Measurements from ENCODE around the gene MASP1.
"Not testable (repeated sequence)": the region's sequence is repeated elsewhere in the genome, so short reads cannot be mapped to it uniquely, and the experiment has no call there.

Gene MASP1

GRCh38 chr3:187207062-187207461, 84.5 kb downstream of the MASP1 start:
- H3K9ac ChIP-seq (ENCODE audit: low read length in 5 of 5): no peak overlapping the region
- no peaks in the 10 kb centered on the region for H3K36me3 ChIP-seq (ENCODE audit: control insufficient read depth in 5 of 5, insufficient read depth in 5 of 5, low read length in 5 of 5)
- H3K4me1 ChIP-seq (ENCODE audit: control insufficient read depth in 5 of 5, insufficient read depth in 5 of 5, low read length in 5 of 5): peaks cover 0 to 13% (median 11%) of the 10 kb centered on the region in 5 donors
- H3K4me3 ChIP-seq (ENCODE audit: low read depth in 1 of 5, low read length in 5 of 5): no peak overlapping the region
- H3K9me3 ChIP-seq (ENCODE audit: control insufficient read depth in 5 of 5, low read length in 5 of 5): no peaks in the 10 kb centered on the region
- no peak overlapping the region for H3K27ac ChIP-seq (ENCODE audit: low read depth, low read length)
- peaks cover 0 to 3% (median 0%) of the 10 kb centered on the region in 5 donors for H3K27me3 ChIP-seq (ENCODE audit: control insufficient read depth in 5 of 5, insufficient read depth in 4 of 5, low read length in 5 of 5)

- no peak overlapping the region for H3K9ac ChIP-seq (ENCODE audit: low read length in 5 of 5)
- H3K36me3 ChIP-seq (ENCODE audit: control insufficient read depth in 5 of 5, insufficient read depth in 5 of 5, low read length in 5 of 5): no peaks in the 10 kb centered on the region
- H3K9me3 ChIP-seq (ENCODE audit: control insufficient read depth in 5 of 5, low read length in 5 of 5): no peaks in the 10 kb centered on the region
- H3K4me1 ChIP-seq (ENCODE audit: control insufficient read depth in 5 of 5, insufficient read depth in 5 of 5, low read length in 5 of 5): peaks cover 0 to 10% (median 8%) of the 10 kb centered on the region in 5 donors
- no peak overlapping the region for H3K4me3 ChIP-seq (ENCODE audit: low read depth in 1 of 5, low read length in 5 of 5)
- peaks cover 0 to 3% (median 0%) of the 10 kb centered on the region in 5 donors for H3K27me3 ChIP-seq (ENCODE audit: control insufficient read depth in 5 of 5, insufficient read depth in 4 of 5, low read length in 5 of 5)
- no peak overlapping the region for H3K27ac ChIP-seq (ENCODE audit: low read depth, low read length)
These were observed 85.9 kb downstream of the MASP1 start for GRCh38 chr3:187205683-187206082.

GRCh38 chr3:187199463-187200050, 92.0 kb downstream of the MASP1 start:
- H3K9me3 ChIP-seq (ENCODE audit: control insufficient read depth in 5 of 5, low read length in 5 of 5); H3K36me3 ChIP-seq (ENCODE audit: control insufficient read depth in 5 of 5, insufficient read depth in 5 of 5, low read length in 5 of 5); H3K4me3 ChIP-seq (ENCODE audit: low read depth in 1 of 5, low read length in 5 of 5); H3K9ac ChIP-seq (ENCODE audit: low read length in 5 of 5); H3K27ac ChIP-seq (ENCODE audit: low read depth, low read length); H3K4me1 ChIP-seq (ENCODE audit: control insufficient read depth in 5 of 5, insufficient read depth in 5 of 5, low read length in 5 of 5): not testable (repeated sequence)
- peaks cover 0 to 12% (median 5%) of the 10 kb centered on the region in 5 donors for H3K27me3 ChIP-seq (ENCODE audit: control insufficient read depth in 5 of 5, insufficient read depth in 4 of 5, low read length in 5 of 5)

- H3K9ac ChIP-seq (ENCODE audit: low read length in 5 of 5): no peak overlapping the region
- no peaks in the 10 kb centered on the region for H3K9me3 ChIP-seq (ENCODE audit: control insufficient read depth in 5 of 5, low read length in 5 of 5)
- H3K27ac ChIP-seq (ENCODE audit: low read depth, low read length): no peak overlapping the region
- no peak overlapping the region for H3K4me3 ChIP-seq (ENCODE audit: low read depth in 1 of 5, low read length in 5 of 5)
- no peaks in the 10 kb centered on the region for H3K36me3 ChIP-seq (ENCODE audit: control insufficient read depth in 5 of 5, insufficient read depth in 5 of 5, low read length in 5 of 5)
- no peaks in the 10 kb centered on the region for H3K4me1 ChIP-seq (ENCODE audit: control insufficient read depth in 5 of 5, insufficient read depth in 5 of 5, low read length in 5 of 5)
- H3K27me3 ChIP-seq (ENCODE audit: control insufficient read depth in 5 of 5, insufficient read depth in 4 of 5, low read length in 5 of 5): peaks cover 0 to 16% (median 7%) of the 10 kb centered on the region in 5 donors
These were observed 93.0 kb downstream of the MASP1 start for GRCh38 chr3:187198490-187198889.

GRCh38 chr3:187197335-187197649, 94.2 kb downstream of the MASP1 start, which contains the start of gene RTP1:
Gene RTP1 (plus strand): TSS chr3:187197486. CDS start chr3:187197516, 30 bp downstream.
- no peaks in the 10 kb centered on the region for H3K4me1 ChIP-seq (ENCODE audit: control insufficient read depth in 5 of 5, insufficient read depth in 5 of 5, low read length in 5 of 5)
- H3K27me3 ChIP-seq (ENCODE audit: control insufficient read depth in 5 of 5, insufficient read depth in 4 of 5, low read length in 5 of 5): peaks cover 0 to 13% (median 7%) of the 10 kb centered on the region in 5 donors
- H3K9ac ChIP-seq (ENCODE audit: low read length in 5 of 5): no peak within 1 kb of the TSS
- H3K9me3 ChIP-seq (ENCODE audit: control insufficient read depth in 5 of 5, low read length in 5 of 5): no peaks in the 10 kb centered on the region
- H3K27ac ChIP-seq (ENCODE audit: low read depth, low read length): no peak within 1 kb of the TSS
- no peaks in the 10 kb centered on the region for H3K36me3 ChIP-seq (ENCODE audit: control insufficient read depth in 5 of 5, insufficient read depth in 5 of 5, low read length in 5 of 5)
- H3K4me3 ChIP-seq (ENCODE audit: low read depth in 1 of 5, low read length in 5 of 5): no peak within 1 kb of the TSS

- no peaks in the 10 kb centered on the region for H3K36me3 ChIP-seq (ENCODE audit: control insufficient read depth in 5 of 5, insufficient read depth in 5 of 5, low read length in 5 of 5)
- H3K27me3 ChIP-seq (ENCODE audit: control insufficient read depth in 5 of 5, insufficient read depth in 4 of 5, low read length in 5 of 5): peaks cover 0 to 13% (median 7%) of the 10 kb centered on the region in 5 donors
- no peaks in the 10 kb centered on the region for H3K4me1 ChIP-seq (ENCODE audit: control insufficient read depth in 5 of 5, insufficient read depth in 5 of 5, low read length in 5 of 5)
- H3K27ac ChIP-seq (ENCODE audit: low read depth, low read length): no peak overlapping the region
- H3K9me3 ChIP-seq (ENCODE audit: control insufficient read depth in 5 of 5, low read length in 5 of 5): no peaks in the 10 kb centered on the region
- H3K9ac ChIP-seq (ENCODE audit: low read length in 5 of 5): no peak overlapping the region
- no peak overlapping the region for H3K4me3 ChIP-seq (ENCODE audit: low read depth in 1 of 5, low read length in 5 of 5)
These were observed 94.8 kb downstream of the MASP1 start for GRCh38 chr3:187196573-187197334.

- peaks cover 0 to 6% (median 0%) of the 10 kb centered on the region in 5 donors for H3K4me1 ChIP-seq (ENCODE audit: control insufficient read depth in 5 of 5, insufficient read depth in 5 of 5, low read length in 5 of 5)
- no peaks in the 10 kb centered on the region for H3K9me3 ChIP-seq (ENCODE audit: control insufficient read depth in 5 of 5, low read length in 5 of 5)
- H3K9ac ChIP-seq (ENCODE audit: low read length in 5 of 5): no peak overlapping the region
- H3K36me3 ChIP-seq (ENCODE audit: control insufficient read depth in 5 of 5, insufficient read depth in 5 of 5, low read length in 5 of 5): no peaks in the 10 kb centered on the region
- H3K27ac ChIP-seq (ENCODE audit: low read depth, low read length): no peak overlapping the region
- H3K27me3 ChIP-seq (ENCODE audit: control insufficient read depth in 5 of 5, insufficient read depth in 4 of 5, low read length in 5 of 5): peaks cover 0 to 13% (median 7%) of the 10 kb centered on the region in 5 donors
- no peak overlapping the region for H3K4me3 ChIP-seq (ENCODE audit: low read depth in 1 of 5, low read length in 5 of 5)
These were observed 98.4 kb downstream of the MASP1 start for GRCh38 chr3:187193181-187193580.

GRCh38 chr3:187191271-187191670, 100.3 kb downstream of the MASP1 start:
- Histone ChIP-seq H3K4me1 (ENCODE audit: control insufficient read depth in 5 of 5, insufficient read depth in 5 of 5, low read length in 5 of 5) (peaks cover 0 to 6% (median 0%) of the 10 kb centered on the region in 5 donors), H3K27me3 (ENCODE audit: control insufficient read depth in 5 of 5, insufficient read depth in 4 of 5, low read length in 5 of 5) (peaks cover 0 to 18% (median 3%) of the 10 kb centered on the region in 5 donors), H3K4me3 (ENCODE audit: low read depth in 1 of 5, low read length in 5 of 5) (no peak overlapping the region), H3K36me3 (ENCODE audit: control insufficient read depth in 5 of 5, insufficient read depth in 5 of 5, low read length in 5 of 5) (no peaks in the 10 kb centered on the region), H3K9me3 (ENCODE audit: control insufficient read depth in 5 of 5, low read length in 5 of 5) (no peaks in the 10 kb centered on the region), H3K9ac (ENCODE audit: low read length in 5 of 5) (no peak overlapping the region), H3K27ac (ENCODE audit: low read depth, low read length) (no peak overlapping the region)

GRCh38 chr3:187188931-187189330, 102.6 kb downstream of the MASP1 start:
- Histone ChIP-seq H3K9me3 (ENCODE audit: control insufficient read depth in 5 of 5, low read length in 5 of 5) (no peaks in the 10 kb centered on the region), H3K36me3 (ENCODE audit: control insufficient read depth in 5 of 5, insufficient read depth in 5 of 5, low read length in 5 of 5) (no peaks in the 10 kb centered on the region), H3K4me3 (ENCODE audit: low read depth in 1 of 5, low read length in 5 of 5) (no peak overlapping the region), H3K27ac (ENCODE audit: low read depth, low read length) (no peak overlapping the region), H3K9ac (ENCODE audit: low read length in 5 of 5) (no peak overlapping the region), H3K4me1 (ENCODE audit: control insufficient read depth in 5 of 5, insufficient read depth in 5 of 5, low read length in 5 of 5) (peaks cover 0 to 6% (median 0%) of the 10 kb centered on the region in 5 donors), H3K27me3 (ENCODE audit: control insufficient read depth in 5 of 5, insufficient read depth in 4 of 5, low read length in 5 of 5) (peaks cover 0 to 14% (median 3%) of the 10 kb centered on the region in 5 donors)

- Histone ChIP-seq H3K36me3 (ENCODE audit: control insufficient read depth in 5 of 5, insufficient read depth in 5 of 5, low read length in 5 of 5) (no peaks in the 10 kb centered on the region), H3K9me3 (ENCODE audit: control insufficient read depth in 5 of 5, low read length in 5 of 5) (no peaks in the 10 kb centered on the region), H3K4me1 (ENCODE audit: control insufficient read depth in 5 of 5, insufficient read depth in 5 of 5, low read length in 5 of 5) (peaks cover 0 to 6% (median 0%) of the 10 kb centered on the region in 5 donors), H3K9ac (ENCODE audit: low read length in 5 of 5) (no peak overlapping the region), H3K27ac (ENCODE audit: low read depth, low read length) (no peak overlapping the region), H3K4me3 (ENCODE audit: low read depth in 1 of 5, low read length in 5 of 5) (no peak overlapping the region), H3K27me3 (ENCODE audit: control insufficient read depth in 5 of 5, insufficient read depth in 4 of 5, low read length in 5 of 5) (peaks cover 0 to 14% (median 3%) of the 10 kb centered on the region in 5 donors)
These were observed 104.6 kb downstream of the MASP1 start for GRCh38 chr3:187186801-187187421.
